Erythroblast (primary cell): Measurements from ENCODE around the gene WBP2NL.

ENCODE experiments used
- GATA1 ChIP-seq: IDR thresholded peaks from 2 replicates; pipeline ENCODE4 v1.6.1; 2011; ENCODE audit warnings: low read depth, mild to moderate bottlenecking, control low read depth, low read length, moderate library complexity
- POLR2A ChIP-seq: IDR thresholded peaks from 2 replicates; pipeline ENCODE4 v1.6.1; 2011; ENCODE audit warnings: mild to moderate bottlenecking, low read length

- TF ChIP-seq POLR2A (no peak), GATA1 (no peak)
These were observed 12.2 kb downstream of the WBP2NL start for GRCh38 chr22:42010778-42011177.
